HepG2 (cell line): ENCODE results near the gene FBXL13. TPM values are rescaled to one million over a fixed set of nuclear protein-coding genes. Genes with fewer than 3 reads are reported as not detected.

Experiments
- ATAC-seq: fragments of 200-7000 bp; cut with Tn5 transposase; 3 replicates; pipeline ENCODE4 v1.9.1; 2020; ENCODE audit warnings: mild to moderate bottlenecking, moderate library complexity
- BruUV-seq: library from RNA; stranded (reverse); fragments of 400-500 nt; replicated peaks from 2 replicates; lab custom pipeline; 2021; lab: Mats Ljungman, UMichigan
- CTCF ChIA-PET: fragments of 300-600 bp; formaldehyde crosslinking; extraction: SDS; loops from one replicate; lab custom pipeline; 2021; ENCODE audit warnings: low total read pairs, inconsistent platforms, low intra/inter-chr PET ratio; lab: Yijun Ruan, JAX
- POLR2A ChIA-PET: fragments of 350-600 bp; sonication (Branson Sonifier 250); formaldehyde crosslinking; loops from one replicate; lab custom pipeline; 2020; ENCODE audit warnings: antibody characterized with exemption, inconsistent platforms; lab: Yijun Ruan, JAX
- DNase-seq: peaks from one replicate; pipeline ENCODE4 v3.0.0-alpha.2; 2015; ENCODE audit warnings: low spot score
- FAIRE-seq: peaks from 3 replicates; lab custom pipeline; 2011; peaks lifted over from hg19 to GRCh38; lab: Jason Lieb, UNC
- H2AFZ ChIP-seq: one replicate; pipeline ENCODE4 v1.6.1; 2011; ENCODE audit warnings: low read length, inconsistent platforms
- H3K27ac ChIP-seq: fragments of 300-600 bp; 3 replicates; pipeline ENCODE4 v1.8.0; 2011; ENCODE audit warnings: mixed run types, mild to moderate bottlenecking, mixed read lengths, low read length, inconsistent platforms; ENCODE audit not compliant: insufficient read depth; ENCODE audit errors: extremely low read length
- H3K27me3 ChIP-seq, 2 experiments: fragments of 200-600 bp in 1 of 2; 2 replicates in 1 of 2; 3 replicates in 1 of 2; pipeline versions ENCODE4 v1.6.0 to v1.8.0; 2011; ENCODE audit warnings: low read length in 2 of 2, mild to moderate bottlenecking in 2 of 2, moderate library complexity in 2 of 2, inconsistent platforms in 1 of 2; ENCODE audit not compliant: insufficient read depth in 2 of 2, control insufficient read depth in 1 of 2
- H3K36me3 ChIP-seq, 2 experiments: fragments of 200-600 bp in 1 of 2; replicated peaks in 1 of 2; 2 replicates in 1 of 2; 3 replicates in 1 of 2; pipeline versions ENCODE4 v1.5.1 to v1.8.0; 2011; ENCODE audit warnings: low read length in 2 of 2, inconsistent platforms in 1 of 2; ENCODE audit not compliant: insufficient read depth in 2 of 2, control insufficient read depth in 1 of 2
- H3K4me1 ChIP-seq: 2 replicates; pipeline ENCODE4 v1.5.1; 2012; ENCODE audit warnings: low read length, inconsistent platforms; ENCODE audit not compliant: insufficient read depth
- H3K4me2 ChIP-seq: 2 replicates; pipeline ENCODE4 v1.6.0; 2011; ENCODE audit warnings: low read depth, low read length, inconsistent platforms
- H3K4me3 ChIP-seq, 3 experiments: fragments of 200-600 bp in 1 of 3; sonication (generic), shearing (Covaris generic) in 1 of 3; replicated peaks in 1 of 3; 2 replicates each; pipeline ENCODE4 v1.5.1; 2011 to 2016; ENCODE audit warnings: low read length in 3 of 3, inconsistent platforms in 2 of 3, low read depth in 2 of 3, mild to moderate bottlenecking in 2 of 3, control low read depth in 1 of 3, mixed read lengths in 1 of 3; ENCODE audit not compliant: insufficient read depth in 1 of 3
- H3K79me2 ChIP-seq: one replicate; pipeline ENCODE4 v1.6.1; 2011; ENCODE audit warnings: low read length, inconsistent platforms; ENCODE audit not compliant: insufficient read depth
- H3K9ac ChIP-seq: 2 replicates; pipeline ENCODE4 v1.6.0; 2011; ENCODE audit warnings: mild to moderate bottlenecking, low read depth, low read length, inconsistent platforms; ENCODE audit not compliant: insufficient read depth
- H3K9me3 ChIP-seq: 2 replicates; pipeline ENCODE4 v1.5.1; 2012; ENCODE audit warnings: mild to moderate bottlenecking, low read length
- H4K20me1 ChIP-seq: 2 replicates; pipeline ENCODE4 v1.6.0; 2011; ENCODE audit warnings: inconsistent platforms, mild to moderate bottlenecking, low read length, moderate library complexity; ENCODE audit not compliant: insufficient read depth
- ATF2 ChIP-seq: sonication (generic); formaldehyde crosslinking; IDR thresholded peaks from 2 replicates; pipeline ENCODE4 v1.4.0; 2020; ENCODE audit warnings: missing genetic modification reagents
- CHD4 ChIP-seq: fragments of 200-600 bp; sonication (generic); IDR thresholded peaks from 2 replicates; pipeline ENCODE4 v1.7.0; 2017; ENCODE audit warnings: mild to moderate bottlenecking, low read length, borderline replicate concordance
- CSRNP1 ChIP-seq: sonication (generic); formaldehyde crosslinking; IDR thresholded peaks from 2 replicates; pipeline ENCODE4 v1.8.1; 2023; ENCODE audit warnings: mild to moderate bottlenecking, missing genetic modification reagents
- FOXP4 ChIP-seq: sonication (generic); formaldehyde crosslinking; IDR thresholded peaks from 2 replicates; pipeline ENCODE4 v1.4.0; 2020; ENCODE audit warnings: missing genetic modification reagents
- GATA4 ChIP-seq: sonication (generic); IDR thresholded peaks from 2 replicates; pipeline ENCODE4 v1.6.1; 2016; ENCODE audit warnings: antibody characterized with exemption, low read depth, borderline replicate concordance
- KAT2B ChIP-seq: fragments of 150-350 bp; IDR thresholded peaks from 2 replicates; pipeline ENCODE4 v1.6.1; 2014; ENCODE audit warnings: low read depth, low read length, borderline replicate concordance
- MZF1 ChIP-seq: sonication (generic); formaldehyde crosslinking; IDR thresholded peaks from 2 replicates; pipeline ENCODE4 v1.8.1; 2023; ENCODE audit warnings: mild to moderate bottlenecking, missing genetic modification reagents, borderline replicate concordance
- RARA ChIP-seq: IDR thresholded peaks from 2 replicates; pipeline ENCODE4 v1.6.1; 2016; ENCODE audit warnings: missing genetic modification reagents, missing compliant biosample characterization
- RBAK ChIP-seq: sonication (generic); formaldehyde crosslinking; IDR thresholded peaks from 2 replicates; pipeline ENCODE4 v1.5.1; 2020; ENCODE audit warnings: mild to moderate bottlenecking, missing genetic modification reagents
- RCOR2 ChIP-seq: IDR thresholded peaks from 2 replicates; pipeline ENCODE4 v1.6.1; 2016; ENCODE audit warnings: missing biosample characterization, missing genetic modification reagents
- SYNCRIP ChIP-seq: fragments of 200-400 bp; formaldehyde crosslinking; IDR thresholded peaks from 2 replicates; pipeline ENCODE4 v1.6.1; 2018; ENCODE audit warnings: mild to moderate bottlenecking, low read depth, low read length; ENCODE audit not compliant: insufficient read depth
- ZMYM3 ChIP-seq: sonication (generic); formaldehyde crosslinking; IDR thresholded peaks from 2 replicates; pipeline ENCODE4 v1.5.1; 2020; ENCODE audit warnings: mild to moderate bottlenecking, missing genetic modification reagents
- ZNF136 ChIP-seq: sonication (generic); formaldehyde crosslinking; IDR thresholded peaks from 2 replicates; pipeline ENCODE4 v1.8.1; 2022; ENCODE audit warnings: low read depth, mild to moderate bottlenecking, moderate library complexity, missing genetic modification reagents
- ZNF224 ChIP-seq: sonication (generic); formaldehyde crosslinking; IDR thresholded peaks from 2 replicates; pipeline ENCODE4 v1.5.0; 2020; ENCODE audit warnings: mild to moderate bottlenecking, missing genetic modification reagents
- ZNF512 ChIP-seq: sonication (generic); formaldehyde crosslinking; IDR thresholded peaks from 2 replicates; pipeline ENCODE4 v1.4.0; 2020; ENCODE audit warnings: mild to moderate bottlenecking, missing genetic modification reagents
- ZNF720 ChIP-seq: sonication (generic); formaldehyde crosslinking; IDR thresholded peaks from 2 replicates; pipeline ENCODE4 v1.4.0; 2020; ENCODE audit warnings: missing genetic modification reagents
- WGBS: methylation state at CpG from one replicate; pipeline ENCODE4 v1.1.6; 2017; ENCODE audit warnings: low lambda C conversion rate; 5-methylcytosine and 5-hydroxymethylcytosine counted together
- in situ Hi-C: cut with HindIII; loops from 2 replicates; pipeline ENCODE4 v1.10.0; 2017; ENCODE audit warnings: low pct_unique_long_range_greater_than_20kb; ENCODE audit not compliant: extremely low pct_ligation_motif_present
- intact Hi-C: fragments of 100-400 bp; cut with micrococcal nuclease; formaldehyde crosslinking; loops from one replicate; pipeline ENCODE4 v1.10.0; 2022; ENCODE audit not compliant: unreplicated experiment
- polyA plus RNA-seq, 8 experiments: library from polyadenylated mRNA; depleted of rRNA in 3 of 8; stranded (reverse) in 7 of 8; unstranded in 1 of 8; fragments of >200 nt; fragmentation: Illumina TruSeq in 4 of 8; extraction: Trizol in 4 of 8; gene quantifications; 2 replicates each; pipeline versions ENCODE4 v1.2.1 to v1.2.3, GENCODE V29; 2011 to 2016; ENCODE audit warnings: low read depth in 4 of 8, missing spikeins in 1 of 8, mixed read lengths in 1 of 8; ENCODE audit not compliant: insufficient read depth in 1 of 8
- total RNA-seq, 5 experiments: library from RNA; depleted of rRNA; stranded (reverse); fragments of >200 nt; fragmentation: Illumina TruSeq; extraction: Trizol; gene quantifications; 2 replicates each; pipeline ENCODE4 v1.2.3, GENCODE V29; 2016; ENCODE audit warnings: low read depth in 1 of 5

Gene FBXL13
- total and polyA plus RNA-seq, 2 of the 13 experiments (the other 11 are each of a cell fraction or from before 2014, with no cell fraction given): 0.24 to 0.77 TPM

- Histone ChIP-seq H3K4me2 (no peak overlapping the region), H3K27me3 (no peaks in the 10 kb centered on the region), H3K9me3 (no peaks in the 10 kb centered on the region)
- in situ Hi-C loops: no loop called here
- intact Hi-C loops: no loop called here
- FAIRE-seq (no peak), ATAC-seq (no peak)
- TF ChIP-seq GATA4: no peak
- no peak for TF ChIP-seq KAT2B
- TF ChIP-seq MZF1: no peak
- TF ChIP-seq RBAK (CRISPR knock-in tag): no peak
- TF ChIP-seq ZMYM3 (CRISPR knock-in tag): no peak
- TF ChIP-seq CHD4: no peak
- TF ChIP-seq ZNF720 (CRISPR knock-in tag): no peak
- TF ChIP-seq ATF2 (CRISPR knock-in tag): no peak
- no peak for TF ChIP-seq ZNF136 (CRISPR knock-in tag)
- TF ChIP-seq FOXP4 (CRISPR knock-in tag): no peak
- no peak for TF ChIP-seq CSRNP1 (CRISPR knock-in tag)
- TF ChIP-seq SYNCRIP: no peak
- no peak for TF ChIP-seq ZNF512 (CRISPR knock-in tag)
- TF ChIP-seq RCOR2: no peak
- TF ChIP-seq ZNF224 (CRISPR knock-in tag): no peak
- TF ChIP-seq RARA (CRISPR knock-in tag): no peak
- TF ChIP-seq, all 625 proteins: peak for 0
- no peak for DNase-seq
- no peaks in the 10 kb centered on the region for H3K79me2 ChIP-seq
- CTCF ChIA-PET: no interaction called here
- POLR2A ChIA-PET: no interaction called here
- H4K20me1 ChIP-seq: no peaks in the 10 kb centered on the region
- H3K4me1 ChIP-seq: no peaks in the 10 kb centered on the region; the same call in 1 of the 2 replicates
- H3K36me3 ChIP-seq: peaks cover 3 to 11% of the 10 kb centered on the region in 2 experiments; a peak in 3 of 5 replicates
- H3K9ac ChIP-seq: no peak overlapping the region
- no peak overlapping the region for H3K4me3 ChIP-seq
- no peak overlapping the region for H3K27ac ChIP-seq
- BruUV-seq: no TSS peak
- WGBS: 96% methylated on average over 2 of the region's 2 CpGs
- H2AFZ ChIP-seq: no peak overlapping the region
Measured at GRCh38 chr7:102830197-102830596, 244.4 kb downstream of the FBXL13 start.
